MM.1S (cell line): ENCODE results near the gene HOXC4.

Source experiments
- DNase-seq: peaks from one replicate; pipeline ENCODE4 v3.0.0-alpha.2; 2015
- H2AFZ ChIP-seq: fragments of 300-600 bp; sonication (generic); 2 replicates; pipeline ENCODE4 v1.6.0; 2016; ENCODE audit warnings: antibody characterized with exemption, low read length
- H3F3A ChIP-seq: fragments of 300-600 bp; sonication (generic); 2 replicates; pipeline ENCODE4 v1.6.1; 2016; ENCODE audit warnings: mild to moderate bottlenecking, antibody characterized with exemption, low read length, moderate library complexity, mixed read lengths; ENCODE audit not compliant: insufficient read depth
- H3K27ac ChIP-seq: fragments of 300-600 bp; sonication (generic); 2 replicates; pipeline ENCODE4 v1.5.1; 2016; ENCODE audit warnings: mild to moderate bottlenecking, low read length
- H3K27me3 ChIP-seq: fragments of 300-600 bp; sonication (generic); replicated peaks from 2 replicates; pipeline ENCODE4 v1.6.0; 2016; ENCODE audit warnings: low read length; ENCODE audit not compliant: insufficient read depth
- H3K36me3 ChIP-seq: fragments of 300-600 bp; sonication (generic); replicated peaks from 2 replicates; pipeline ENCODE4 v1.6.1; 2016; ENCODE audit warnings: mild to moderate bottlenecking, low read length, mixed read lengths; ENCODE audit not compliant: insufficient read depth
- H3K4me1 ChIP-seq: fragments of 300-600 bp; sonication (generic); 2 replicates; pipeline ENCODE4 v1.6.1; 2016; ENCODE audit warnings: low read length, mixed read lengths
- H3K4me2 ChIP-seq: fragments of 300-600 bp; sonication (generic); 2 replicates; pipeline ENCODE4 v1.6.0; 2016; ENCODE audit warnings: low read depth, low read length
- H3K4me3 ChIP-seq: fragments of 300-600 bp; sonication (generic); 2 replicates; pipeline ENCODE4 v1.5.1; 2016; ENCODE audit warnings: low read length, mixed read lengths
- H3K79me2 ChIP-seq: fragments of 300-600 bp; sonication (generic); 2 replicates; pipeline ENCODE4 v1.6.1; 2016; ENCODE audit warnings: mixed run types, low read length, mixed read lengths
- H3K9ac ChIP-seq: fragments of 300-600 bp; sonication (generic); 2 replicates; pipeline ENCODE4 v1.6.1; 2016; ENCODE audit warnings: low read length, mixed read lengths
- H3K9me2 ChIP-seq: fragments of 300-600 bp; sonication (generic); replicated peaks from 2 replicates; pipeline ENCODE4 v1.6.1; 2016; ENCODE audit warnings: mild to moderate bottlenecking, low read length, mixed read lengths; ENCODE audit not compliant: insufficient read depth
- H3K9me3 ChIP-seq: fragments of 300-600 bp; sonication (generic); replicated peaks from 2 replicates; pipeline ENCODE4 v1.6.1; 2016; ENCODE audit warnings: mild to moderate bottlenecking, low read length, mixed read lengths; ENCODE audit not compliant: insufficient read depth
- H4K20me1 ChIP-seq: fragments of 300-600 bp; sonication (generic); 2 replicates; pipeline ENCODE4 v1.6.1; 2016; ENCODE audit warnings: mild to moderate bottlenecking, low read length, moderate library complexity, mixed read lengths; ENCODE audit not compliant: insufficient read depth
- CTCF ChIP-seq: fragments of 300-600 bp; sonication (generic); IDR thresholded peaks from 2 replicates; pipeline ENCODE4 v1.5.1; 2016; ENCODE audit warnings: antibody characterized with exemption, low read length, mixed read lengths
- EZH2 ChIP-seq: fragments of 300-600 bp; sonication (generic); optimal IDR thresholded peaks from 2 replicates; pipeline ENCODE3; 2017; ENCODE audit warnings: low read depth, mild to moderate bottlenecking, antibody characterized with exemption, low read length, mixed read lengths
- EZH2phosphoT487 ChIP-seq: fragments of 300-600 bp; sonication (generic); IDR thresholded peaks from 2 replicates; pipeline ENCODE4 v1.6.1; 2018; ENCODE audit warnings: antibody characterized with exemption, low read length

Gene HOXC4

GRCh38 chr12:54016478-54016964 lies 37.1 kb upstream of the HOXC4 start:
- Histone ChIP-seq H3K4me2 (no peak overlapping the region), H4K20me1 (no peaks in the 10 kb centered on the region), H3F3A (no peaks in the 10 kb centered on the region), H3K9me3 (no peaks in the 10 kb centered on the region), H3K79me2 (no peaks in the 10 kb centered on the region), H3K27me3 (peaks cover 83% of the 10 kb centered on the region), H3K4me3 (no peak overlapping the region), H3K36me3 (no peaks in the 10 kb centered on the region), H3K27ac (no peak overlapping the region), H2AFZ (no peak overlapping the region), H3K4me1 (no peaks in the 10 kb centered on the region), H3K9me2 (no peaks in the 10 kb centered on the region), H3K9ac (no peak overlapping the region)
- TF ChIP-seq CTCF, result no peak
- no peak for DNase-seq

- Histone ChIP-seq H2AFZ (peak overlapping the region; percentile 85), H3K27ac (no peak overlapping the region), H3K36me3 (no peaks in the 10 kb centered on the region), H3K27me3 (peaks cover 83% of the 10 kb centered on the region), H3K4me1 (no peaks in the 10 kb centered on the region), H3K4me2 (peak overlapping the region; percentile 85), H3K4me3 (peak overlapping the region; percentile 69), H4K20me1 (no peaks in the 10 kb centered on the region), H3K9ac (no peak overlapping the region), H3K79me2 (no peaks in the 10 kb centered on the region), H3K9me3 (no peaks in the 10 kb centered on the region), H3K9me2 (no peaks in the 10 kb centered on the region), H3F3A (no peaks in the 10 kb centered on the region)
- DNase-seq, result no peak
- TF ChIP-seq CTCF (no peak), EZH2 (peak; percentile 27), EZH2phosphoT487 (no peak)
These were observed 36.4 kb upstream of the HOXC4 start for GRCh38 chr12:54017027-54017788.

- Histone ChIP-seq H3K4me3 (peak overlapping the region; percentile 69), H3K27me3 (peaks cover 83% of the 10 kb centered on the region), H3K9ac (no peak overlapping the region), H3K27ac (no peak overlapping the region), H2AFZ (peak overlapping the region; percentile 85), H3K4me2 (peak overlapping the region; percentile 85), H3K36me3 (no peaks in the 10 kb centered on the region), H3K4me1 (no peaks in the 10 kb centered on the region), H3F3A (no peaks in the 10 kb centered on the region), H3K9me2 (no peaks in the 10 kb centered on the region), H3K9me3 (no peaks in the 10 kb centered on the region), H4K20me1 (no peaks in the 10 kb centered on the region), H3K79me2 (no peaks in the 10 kb centered on the region)
- peak; percentile 56 for DNase-seq
- TF ChIP-seq CTCF (no peak), EZH2phosphoT487 (no peak), EZH2 (no peak)
These were observed 35.7 kb upstream of the HOXC4 start for GRCh38 chr12:54017878-54018467.
